ENCODE data around the gene SCARF2.
"Not testable (repeated sequence)": the region's sequence is repeated elsewhere in the genome, so short reads cannot be mapped to it uniquely, and the experiment has no call there.

The SCARF2 gene

GRCh38 chr22:20437613-20438426, at the start of gene SCARF2:
TSS of gene SCARF2 (minus strand) at chr22:20437825. CDS start at chr22:20437754, 71 bp downstream.
- DNase-seq: no peak

- no peak for DNase-seq
These were observed 48.6 kb upstream of the SCARF2 start for GRCh38 chr22:20486229-20486628.

GRCh38 chr22:20484948-20485683, 47.5 kb upstream of the SCARF2 start:
- DNase-seq: no peak

GRCh38 chr22:20483771-20484170, 46.1 kb upstream of the SCARF2 start:
- DNase-seq: no peak

GRCh38 chr22:20483143-20483506, 45.5 kb upstream of the SCARF2 start:
- DNase-seq: not testable (repeated sequence)

- DNase-seq: no peak
These were observed 42.1 kb upstream of the SCARF2 start for GRCh38 chr22:20479612-20480196.

GRCh38 chr22:20478059-20478458, 40.4 kb upstream of the SCARF2 start:
- DNase-seq: not testable (repeated sequence)

- not testable (repeated sequence) for DNase-seq
These were observed 37.9 kb upstream of the SCARF2 start for GRCh38 chr22:20475569-20475968.

- DNase-seq: no peak
These were observed 37.5 kb upstream of the SCARF2 start for GRCh38 chr22:20475115-20475436.

- no peak for DNase-seq
These were observed 35.2 kb upstream of the SCARF2 start for GRCh38 chr22:20472629-20473442.

GRCh38 chr22:20471126-20471833, 33.7 kb upstream of the SCARF2 start:
- no peak for DNase-seq

GRCh38 chr22:20470525-20470924, 32.9 kb upstream of the SCARF2 start:
- not testable (repeated sequence) for DNase-seq

GRCh38 chr22:20469110-20469868, 31.7 kb upstream of the SCARF2 start:
- DNase-seq: no peak

- no peak for DNase-seq
These were observed 29.2 kb upstream of the SCARF2 start for GRCh38 chr22:20466659-20467379.

GRCh38 chr22:20465759-20466077, 28.1 kb upstream of the SCARF2 start:
- no peak for DNase-seq

- DNase-seq: no peak
These were observed 27.5 kb upstream of the SCARF2 start for GRCh38 chr22:20464912-20465758.

- peak; percentile 53 for DNase-seq
These were observed 26.5 kb upstream of the SCARF2 start for GRCh38 chr22:20464096-20464614.

GRCh38 chr22:20463324-20464095, 25.9 kb upstream of the SCARF2 start:
- peak; percentile 29 for DNase-seq

- DNase-seq: no peak
These were observed 22.2 kb upstream of the SCARF2 start for GRCh38 chr22:20459862-20460261.
